Metanephros (tissue), 1 donor: Measurements from ENCODE around the gene MIEF2. TPM values are rescaled to one million over a fixed set of nuclear protein-coding genes. Genes with fewer than 3 reads are reported as not detected.

Source experiments
- total RNA-seq: library from RNA; depleted of rRNA; stranded (reverse); fragments of >200 nt; gene quantifications from one replicate; pipeline ENCODE4 v1.2.3, GENCODE V29; 2014

The MIEF2 gene
- total RNA-seq = 29.6 TPM

GRCh38 chr17:18260332-18261145 is at the start of gene MIEF2:
Gene MIEF2 (plus strand): TSS chr17:18260662. CDS start chr17:18262721, 2,059 bp downstream.

GRCh38 chr17:18225121-18225641 is 35.3 kb upstream of the MIEF2 start, which contains the start of gene LLGL1:
Gene LLGL1 (plus strand): TSS chr17:18225635. CDS start chr17:18225683, 48 bp downstream.

GRCh38 chr17:18258356-18259038 is 2.0 kb upstream of the MIEF2 start, which contains the start of gene FLII:
Gene FLII (minus strand): TSS chr17:18258738. CDS start chr17:18258690, 48 bp downstream.

GRCh38 chr17:18314731-18315561 is 54.5 kb downstream of the MIEF2 start, which contains the start of the genes SMCR8 and TOP3A:
Gene SMCR8 (plus strand): TSS chr17:18315293. CDS start chr17:18315790, 497 bp downstream.
Gene TOP3A (minus strand): TSS chr17:18314994. CDS start chr17:18314778, 216 bp downstream.

Other genes with a start within 250 kb of the MIEF2 start
- gene ATPAF2, start 221.5 kb upstream of the MIEF2 start, total RNA-seq = 25.5 TPM
- gene GID4, start 221.3 kb upstream of the MIEF2 start, total RNA-seq = 8.1 TPM
- 38.5 TPM for gene DRG2, start 172.7 kb upstream of the MIEF2 start, total RNA-seq
- gene MYO15A, start 151.9 kb upstream of the MIEF2 start, total RNA-seq = 2.2 TPM
- gene ALKBH5, start 76.8 kb upstream of the MIEF2 start, total RNA-seq = 87.3 TPM
- 41.2 TPM for gene LLGL1, start 35.0 kb upstream of the MIEF2 start, total RNA-seq
- 152 TPM for gene FLII, start 1.9 kb upstream of the MIEF2 start, total RNA-seq
- 26.6 TPM for gene TOP3A, start 54.3 kb downstream of the MIEF2 start, total RNA-seq
- gene SMCR8, start 54.6 kb downstream of the MIEF2 start, total RNA-seq = 19.7 TPM
- gene SHMT1, start 102.9 kb downstream of the MIEF2 start, total RNA-seq = 52.4 TPM
- 1.9 TPM for gene EVPLL, start 117.1 kb downstream of the MIEF2 start, total RNA-seq
- not detected for gene LGALS9C, start 216.1 kb downstream of the MIEF2 start, total RNA-seq